Measurements from ENCODE around the gene CNTRL.
"Not testable (repeated sequence)": the region's sequence is repeated elsewhere in the genome, so short reads cannot be mapped to it uniquely, and the experiment has no call there.

The CNTRL gene

GRCh38 chr9:121074370-121075250 lies at the start of gene CNTRL:
CNTRL (plus strand) TSS chr9:121074955; CDS start chr9:121088327, 13,372 bp downstream.
- DNase-seq: peak; percentile 84

- DNase-seq: no peak
Measured at GRCh38 chr9:121026260-121026691, 48.5 kb upstream of the CNTRL start.

- no peak for DNase-seq
Measured at GRCh38 chr9:121026768-121027167, 48.0 kb upstream of the CNTRL start.

- not testable (repeated sequence) for DNase-seq
Measured at GRCh38 chr9:121028285-121028684, 46.5 kb upstream of the CNTRL start.

GRCh38 chr9:121029469-121029868 lies 45.3 kb upstream of the CNTRL start:
- no peak for DNase-seq

- DNase-seq: no peak
Measured at GRCh38 chr9:121034529-121034928, 40.2 kb upstream of the CNTRL start.

- not testable (repeated sequence) for DNase-seq
Measured at GRCh38 chr9:121035717-121036116, 39.0 kb upstream of the CNTRL start.

- DNase-seq: no peak
Measured at GRCh38 chr9:121038362-121038761, 36.4 kb upstream of the CNTRL start.

- no peak for DNase-seq
Measured at GRCh38 chr9:121038804-121039203, 36.0 kb upstream of the CNTRL start.

GRCh38 chr9:121048175-121048574 lies 26.6 kb upstream of the CNTRL start:
- DNase-seq: no peak

GRCh38 chr9:121048618-121049017 lies 26.1 kb upstream of the CNTRL start:
- no peak for DNase-seq

GRCh38 chr9:121050128-121050988 lies 24.4 kb upstream of the CNTRL start, which contains the start of gene C5:
C5 (minus strand) TSS chr9:121050275; CDS start chr9:121050246, 29 bp downstream.
- DNase-seq: no peak

GRCh38 chr9:121053544-121053943 lies 21.2 kb upstream of the CNTRL start:
- no peak for DNase-seq

- no peak for DNase-seq
Measured at GRCh38 chr9:121055642-121056143, 19.1 kb upstream of the CNTRL start.

GRCh38 chr9:121057821-121058220 lies 16.9 kb upstream of the CNTRL start:
- DNase-seq: no peak

GRCh38 chr9:121059513-121059912 lies 15.2 kb upstream of the CNTRL start:
- DNase-seq: no peak

- DNase-seq: peak; percentile 39
Measured at GRCh38 chr9:121059998-121060636, 14.6 kb upstream of the CNTRL start.

GRCh38 chr9:121066850-121067249 lies 7.9 kb upstream of the CNTRL start:
- DNase-seq: no peak

GRCh38 chr9:121067640-121068039 lies 7.1 kb upstream of the CNTRL start:
- DNase-seq: no peak

- DNase-seq: no peak
Measured at GRCh38 chr9:121069396-121069795, 5.4 kb upstream of the CNTRL start.

GRCh38 chr9:121071370-121071755 lies 3.4 kb upstream of the CNTRL start:
- DNase-seq: no peak

GRCh38 chr9:121071756-121072421 lies 2.9 kb upstream of the CNTRL start:
- no peak for DNase-seq
